Measurements from ENCODE around the gene DACH2. TPM values are rescaled to one million over a fixed set of nuclear protein-coding genes. Genes with fewer than 3 reads are reported as not detected.

Gene DACH2
- total RNA-seq, 4 donors from 2014 or later = not detected

DNA sequence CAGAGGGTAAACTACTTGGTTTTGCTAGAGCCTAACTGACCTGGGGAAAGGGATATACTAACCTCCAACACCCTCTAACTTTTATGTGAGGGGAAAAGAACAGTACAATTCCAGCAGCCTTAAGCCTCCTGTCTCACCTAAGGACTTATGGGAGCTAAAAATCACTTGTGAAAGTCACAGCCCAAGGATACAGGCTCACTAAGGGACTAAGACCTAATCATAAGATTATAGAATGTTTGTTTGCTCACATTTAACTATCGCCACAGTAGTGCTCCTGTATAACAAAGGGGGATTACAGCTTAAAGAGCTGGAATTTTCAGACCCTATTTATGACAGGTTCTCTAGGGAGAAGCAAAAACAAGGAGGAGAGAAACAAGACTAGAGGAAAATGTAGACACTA is 548.7 kb downstream of the DACH2 start:
- intact Hi-C loops (cut with DNase I; ENCODE audit: low total_unique reads) (no loop called here), in situ Hi-C loops (cut with MboI; ENCODE audit: low sequenced_read_pairs in 4 of 4) (no loop called here)
- Histone ChIP-seq H3K27ac (no peak overlapping the region), H3K36me3 (no peaks in the 10 kb centered on the region), H3K4me1 (no peaks in the 10 kb centered on the region), H3K9me3 (no peaks in the 10 kb centered on the region), H3K27me3 (no peaks in the 10 kb centered on the region), H3K4me3 (no peak overlapping the region)
- DNase-seq = no peak
- ATAC-seq = no peak
- TF ChIP-seq, protein P1, sequence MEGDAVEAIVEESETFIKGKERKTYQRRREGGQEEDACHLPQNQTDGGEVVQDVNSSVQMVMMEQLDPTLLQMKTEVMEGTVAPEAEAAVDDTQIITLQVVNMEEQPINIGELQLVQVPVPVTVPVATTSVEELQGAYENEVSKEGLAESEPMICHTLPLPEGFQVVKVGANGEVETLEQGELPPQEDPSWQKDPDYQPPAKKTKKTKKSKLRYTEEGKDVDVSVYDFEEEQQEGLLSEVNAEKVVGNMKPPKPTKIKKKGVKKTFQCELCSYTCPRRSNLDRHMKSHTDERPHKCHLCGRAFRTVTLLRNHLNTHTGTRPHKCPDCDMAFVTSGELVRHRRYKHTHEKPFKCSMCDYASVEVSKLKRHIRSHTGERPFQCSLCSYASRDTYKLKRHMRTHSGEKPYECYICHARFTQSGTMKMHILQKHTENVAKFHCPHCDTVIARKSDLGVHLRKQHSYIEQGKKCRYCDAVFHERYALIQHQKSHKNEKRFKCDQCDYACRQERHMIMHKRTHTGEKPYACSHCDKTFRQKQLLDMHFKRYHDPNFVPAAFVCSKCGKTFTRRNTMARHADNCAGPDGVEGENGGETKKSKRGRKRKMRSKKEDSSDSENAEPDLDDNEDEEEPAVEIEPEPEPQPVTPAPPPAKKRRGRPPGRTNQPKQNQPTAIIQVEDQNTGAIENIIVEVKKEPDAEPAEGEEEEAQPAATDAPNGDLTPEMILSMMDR (IDR thresholded peaks at IDR 0.05 in 4 of 5, conservative IDR thresholded peaks at IDR 0.05 in 1 of 5) = no peak
- no peak for TF ChIP-seq POLR2A (IDR thresholded peaks at IDR 0.05)

DNA sequence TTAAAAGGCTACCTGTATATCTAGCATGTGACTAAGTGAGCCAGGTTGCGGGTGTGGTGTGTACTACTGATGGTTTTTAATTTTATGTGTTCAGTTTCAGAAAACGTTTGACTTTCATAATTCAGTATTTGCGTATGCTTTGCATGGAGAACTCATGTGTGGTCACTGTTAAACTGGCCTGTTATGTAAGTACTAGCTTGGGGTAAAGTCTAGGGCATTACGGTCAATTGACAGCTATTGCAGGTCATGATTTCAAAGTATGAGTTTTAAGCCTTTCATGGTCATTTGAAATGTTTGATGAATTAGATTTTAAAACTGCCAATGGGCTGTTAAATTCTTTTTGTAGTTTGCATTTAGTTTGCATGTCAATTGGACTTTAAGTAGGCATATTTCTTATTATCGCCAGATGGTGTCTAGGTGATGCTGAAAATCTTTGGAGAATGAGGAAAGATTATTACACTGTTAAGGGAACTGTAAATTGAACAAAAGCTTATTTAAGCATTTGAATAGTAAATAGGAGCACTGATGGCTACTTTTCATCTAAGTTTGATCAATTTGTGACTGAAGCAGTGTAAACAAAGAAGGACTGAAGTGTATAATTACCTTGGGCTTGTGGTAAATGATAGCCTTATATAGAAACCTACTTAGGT is 563.4 kb downstream of the DACH2 start:
- H3K27ac ChIP-seq = no peak overlapping the region
- ATAC-seq (no peak), DNase-seq (no peak)
- no peaks in the 10 kb centered on the region for H3K9me3 ChIP-seq
- in situ Hi-C loops (cut with MboI; ENCODE audit: low sequenced_read_pairs in 4 of 4) (no loop called here), intact Hi-C loops (cut with DNase I; ENCODE audit: low total_unique reads) (no loop called here)
- H3K27me3 ChIP-seq = no peaks in the 10 kb centered on the region
- H3K4me1 ChIP-seq = no peaks in the 10 kb centered on the region
- TF ChIP-seq, protein P1 (IDR thresholded peaks at IDR 0.05 in 4 of 5, conservative IDR thresholded peaks at IDR 0.05 in 1 of 5) = no peak
- no peak for TF ChIP-seq POLR2A (IDR thresholded peaks at IDR 0.05)
- H3K36me3 ChIP-seq = no peaks in the 10 kb centered on the region
- H3K4me3 ChIP-seq = no peak overlapping the region

DNA sequence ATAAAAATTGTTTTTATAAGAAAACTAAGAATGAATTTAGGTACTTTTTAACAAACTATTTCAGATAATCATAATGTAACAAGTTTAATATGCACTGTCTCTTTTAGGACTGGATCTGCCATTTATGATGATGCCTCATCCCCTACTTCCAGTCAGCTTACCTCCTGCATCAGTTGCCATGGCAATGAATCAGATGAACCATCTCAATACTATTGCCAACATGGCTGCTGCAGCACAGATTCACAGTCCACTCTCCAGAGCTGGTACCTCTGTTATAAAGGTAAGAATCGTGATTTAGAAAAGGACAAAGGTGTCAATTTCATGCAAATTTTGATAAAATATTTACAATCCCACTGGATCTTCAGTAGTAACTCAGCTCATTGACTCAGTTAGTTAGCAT is 566.2 kb downstream of the DACH2 start:
- Histone ChIP-seq H3K4me3 (no peak overlapping the region), H3K27me3 (no peaks in the 10 kb centered on the region), H3K36me3 (no peaks in the 10 kb centered on the region), H3K4me1 (no peaks in the 10 kb centered on the region), H3K27ac (no peak overlapping the region), H3K9me3 (no peaks in the 10 kb centered on the region)
- DNase-seq (no peak), ATAC-seq (no peak)
- intact Hi-C loops (cut with DNase I; ENCODE audit: low total_unique reads) = no loop called here
- no peak for TF ChIP-seq POLR2A (IDR thresholded peaks at IDR 0.05)
- TF ChIP-seq, protein P1 (IDR thresholded peaks at IDR 0.05 in 4 of 5, conservative IDR thresholded peaks at IDR 0.05 in 1 of 5) = no peak
- in situ Hi-C loops (cut with MboI; ENCODE audit: low sequenced_read_pairs in 4 of 4) = no loop called here

DNA sequence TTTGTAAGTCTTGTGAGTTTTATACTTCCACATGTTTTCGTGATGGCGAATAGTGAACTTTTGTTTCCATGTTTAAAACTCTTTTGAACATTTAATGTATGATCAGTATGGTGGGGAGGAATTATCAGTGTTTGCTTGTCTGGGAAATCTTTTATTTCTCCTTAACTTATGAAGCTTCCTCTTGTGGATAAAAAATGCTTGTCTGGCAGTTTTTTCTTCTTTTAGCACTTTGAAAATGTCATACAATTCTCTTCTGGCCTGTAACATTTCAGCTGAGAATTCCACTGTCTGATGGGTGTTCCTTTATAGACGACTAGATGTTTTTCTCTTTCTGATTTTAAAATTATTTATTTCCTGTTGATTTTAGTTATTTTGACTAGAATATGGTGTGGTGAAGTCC is 576.0 kb downstream of the DACH2 start:
- H3K36me3 ChIP-seq = no peaks in the 10 kb centered on the region
- H3K4me1 ChIP-seq = no peaks in the 10 kb centered on the region
- H3K27me3 ChIP-seq = no peaks in the 10 kb centered on the region
- DNase-seq (no peak), ATAC-seq (no peak)
- in situ Hi-C loops (cut with MboI; ENCODE audit: low sequenced_read_pairs in 4 of 4) (no loop called here), intact Hi-C loops (cut with DNase I; ENCODE audit: low total_unique reads) (no loop called here)
- H3K27ac ChIP-seq = no peak overlapping the region
- no peak overlapping the region for H3K4me3 ChIP-seq
- TF ChIP-seq, protein P1 (IDR thresholded peaks at IDR 0.05 in 4 of 5, conservative IDR thresholded peaks at IDR 0.05 in 1 of 5) = no peak
- TF ChIP-seq POLR2A (IDR thresholded peaks at IDR 0.05) = no peak
- no peaks in the 10 kb centered on the region for H3K9me3 ChIP-seq

DNA sequence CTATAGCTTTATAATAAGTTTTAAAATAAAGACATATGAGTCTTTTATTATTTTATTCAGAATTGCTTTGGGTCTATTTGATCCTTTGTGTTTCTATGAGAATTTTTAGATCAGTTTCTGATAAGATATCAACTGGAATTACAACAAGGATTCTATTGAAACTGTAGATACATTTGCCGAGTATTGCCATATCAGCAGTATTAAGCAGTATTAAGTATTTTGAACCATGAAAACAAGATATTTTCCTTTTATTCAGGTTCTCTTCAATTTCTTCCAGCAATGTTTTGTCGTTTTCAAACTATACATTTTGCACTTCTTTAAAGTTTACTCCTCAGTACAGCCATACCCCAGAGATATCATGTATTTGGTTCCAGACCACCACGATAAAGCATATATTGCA is 598.8 kb downstream of the DACH2 start:
- in situ Hi-C loops (cut with MboI; ENCODE audit: low sequenced_read_pairs in 4 of 4) (no loop called here), intact Hi-C loops (cut with DNase I; ENCODE audit: low total_unique reads) (no loop called here)
- ATAC-seq = no peak
- DNase-seq = no peak
- Histone ChIP-seq H3K27ac (no peak overlapping the region), H3K27me3 (no peaks in the 10 kb centered on the region), H3K4me1 (no peaks in the 10 kb centered on the region), H3K9me3 (no peaks in the 10 kb centered on the region), H3K4me3 (no peak overlapping the region), H3K36me3 (no peaks in the 10 kb centered on the region)
- TF ChIP-seq, protein P1 (IDR thresholded peaks at IDR 0.05 in 4 of 5, conservative IDR thresholded peaks at IDR 0.05 in 1 of 5) = no peak
- TF ChIP-seq POLR2A (IDR thresholded peaks at IDR 0.05) = no peak
